HCT116 (cell line): Measurements from ENCODE around the gene TRIM14.

Experiments
- CEBPB ChIP-seq: IDR thresholded peaks from 2 replicates; pipeline ENCODE4 v1.6.1; 2012; ENCODE audit warnings: low read depth
- CTCF ChIP-seq, 3 experiments: fragments of 200-600 bp in 1 of 3; sonication (generic) in 1 of 3; IDR thresholded peaks in 2 of 3; conservative IDR thresholded peaks in 1 of 3; 2 replicates each; pipeline ENCODE4 v1.5.1; 2012 to 2017; ENCODE audit warnings: low read depth in 2 of 3, low read length in 2 of 3, antibody characterized with exemption in 1 of 3, borderline replicate concordance in 1 of 3, control low read depth in 1 of 3, mild to moderate bottlenecking in 1 of 3, mixed read lengths in 1 of 3, mixed run types in 1 of 3, moderate library complexity in 1 of 3; ENCODE audit not compliant: insufficient read depth in 1 of 3
- EZH2 ChIP-seq: fragments of 200-600 bp; sonication (generic); IDR thresholded peaks from 2 replicates; pipeline ENCODE4 v1.6.1; 2017; ENCODE audit warnings: antibody characterized with exemption, mixed run types
- EZH2phosphoT487 ChIP-seq: fragments of 200-600 bp; IDR thresholded peaks from 2 replicates; pipeline ENCODE4 v1.6.1; 2018; ENCODE audit warnings: antibody characterized with exemption, borderline replicate concordance
- POLR2A ChIP-seq: IDR thresholded peaks from 2 replicates; pipeline ENCODE4 v1.7.0; 2011; ENCODE audit warnings: borderline replicate concordance; ENCODE audit not compliant: insufficient read depth, insufficient read length; ENCODE audit errors: extremely low read depth
- POLR2AphosphoS5 ChIP-seq: IDR thresholded peaks from 2 replicates; pipeline ENCODE4 v1.6.1; 2011; ENCODE audit warnings: mild to moderate bottlenecking, low read depth, low read length, moderate library complexity
- RAD21 ChIP-seq: IDR thresholded peaks from 2 replicates; pipeline ENCODE4 v1.6.1; 2012; ENCODE audit warnings: low read depth, mild to moderate bottlenecking
- REST ChIP-seq: IDR thresholded peaks from 2 replicates; pipeline ENCODE4 v1.6.1; 2012; ENCODE audit warnings: low read depth
- SP1 ChIP-seq: IDR thresholded peaks from 2 replicates; pipeline ENCODE4 v1.6.1; 2012; ENCODE audit warnings: low read depth
- SRF ChIP-seq: IDR thresholded peaks from 2 replicates; pipeline ENCODE4 v1.6.1; 2012; ENCODE audit warnings: low read depth
- TCF7L2 ChIP-seq: IDR thresholded peaks from 2 replicates; pipeline ENCODE4 v1.7.0; 2011; ENCODE audit warnings: borderline replicate concordance, inconsistent platforms; ENCODE audit not compliant: insufficient read depth, insufficient read length; ENCODE audit errors: extremely low read depth
- YY1 ChIP-seq: IDR thresholded peaks from 2 replicates; pipeline ENCODE4 v1.6.1; 2011; ENCODE audit warnings: low read length, low read depth, moderate library complexity, mild to moderate bottlenecking; ENCODE audit not compliant: insufficient replicate concordance; ENCODE audit errors: extremely low read depth
- ZFX ChIP-seq: fragments of 450-650 bp; IDR thresholded peaks from 2 replicates; pipeline ENCODE4 v1.6.1; 2017
- TF ChIP-seq, protein P1 (sequence below): IDR thresholded peaks from 2 replicates; pipeline ENCODE4 v1.6.1; 2012

- no peak for TF ChIP-seq CTCF (IDR thresholded peaks at IDR 0.05 in 2 of 3, conservative IDR thresholded peaks at IDR 0.05 in 1 of 3; ENCODE audit: borderline replicate concordance in 1 of 3, insufficient read depth in 1 of 3, low read depth in 2 of 3, low read length in 2 of 3)
- no peak for TF ChIP-seq POLR2AphosphoS5
- TF ChIP-seq POLR2A = no peak
- TF ChIP-seq SP1 = no peak
- TF ChIP-seq TCF7L2 = no peak
- TF ChIP-seq YY1 = no peak
- TF ChIP-seq EZH2phosphoT487 = no peak
- no peak for TF ChIP-seq RAD21
- TF ChIP-seq EZH2 = no peak
- TF ChIP-seq REST = no peak
- no peak for TF ChIP-seq SRF
- no peak for TF ChIP-seq CEBPB
- no peak for TF ChIP-seq ZFX
- TF ChIP-seq, protein P1, sequence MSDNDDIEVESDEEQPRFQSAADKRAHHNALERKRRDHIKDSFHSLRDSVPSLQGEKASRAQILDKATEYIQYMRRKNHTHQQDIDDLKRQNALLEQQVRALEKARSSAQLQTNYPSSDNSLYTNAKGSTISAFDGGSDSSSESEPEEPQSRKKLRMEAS = no peak
Observed at GRCh38 chr9:98080326-98080725, 38.7 kb downstream of the TRIM14 start.
